GM23338 (cell line): ENCODE data around the gene GTF3C1. TPM values are rescaled to one million over a fixed set of nuclear protein-coding genes. Genes with fewer than 3 reads are reported as not detected.

Experiments
- ATAC-seq: fragments of 200-7000 bp; cut with Tn5 transposase; 3 replicates; pipeline ENCODE4 v1.9.1; 2020
- DNase-seq: peaks from one replicate; pipeline ENCODE4 v3.0.0-alpha.2; 2015; ENCODE audit warnings: low spot score
- H2AFZ ChIP-seq: fragments of 200-600 bp; sonication (generic); 2 replicates; pipeline ENCODE4 v1.8.0; 2016; ENCODE audit warnings: antibody characterized with exemption, mild to moderate bottlenecking, moderate library complexity
- H3F3A ChIP-seq: fragments of 200-600 bp; sonication (generic); replicated peaks from 2 replicates; pipeline ENCODE4 v1.8.0; 2017; ENCODE audit warnings: antibody characterized with exemption, mixed run types, low read depth
- H3K27ac ChIP-seq: fragments of 200-600 bp; sonication (generic); 2 replicates; pipeline ENCODE4 v1.6.1; 2016; ENCODE audit warnings: low read depth
- H3K27me3 ChIP-seq: fragments of 200-600 bp; sonication (generic); 2 replicates; pipeline ENCODE4 v1.8.0; 2016; ENCODE audit warnings: mild to moderate bottlenecking, mixed run types, moderate library complexity; ENCODE audit not compliant: insufficient read depth
- H3K36me3 ChIP-seq: fragments of 200-600 bp; sonication (generic); 2 replicates; pipeline ENCODE4 v1.8.0; 2016; ENCODE audit warnings: mild to moderate bottlenecking; ENCODE audit not compliant: insufficient read depth
- H3K4me1 ChIP-seq: fragments of 200-600 bp; sonication (generic); 2 replicates; pipeline ENCODE4 v1.8.0; 2016; ENCODE audit warnings: mild to moderate bottlenecking, moderate library complexity; ENCODE audit not compliant: insufficient read depth
- H3K4me2 ChIP-seq: fragments of 200-600 bp; sonication (generic); 2 replicates; pipeline ENCODE4 v1.7.1; 2017; ENCODE audit warnings: mixed run types
- H3K4me3 ChIP-seq: fragments of 200-600 bp; sonication (generic); 2 replicates; pipeline ENCODE4 v1.6.1; 2016; ENCODE audit warnings: mixed run types
- H3K79me2 ChIP-seq: fragments of 200-600 bp; sonication (generic); replicated peaks from 2 replicates; pipeline ENCODE4 v1.8.0; 2017; ENCODE audit warnings: mild to moderate bottlenecking; ENCODE audit not compliant: insufficient read depth
- H3K9me2 ChIP-seq: fragments of 200-600 bp; sonication (generic); 2 replicates; pipeline ENCODE4 v1.8.0; 2017; ENCODE audit not compliant: insufficient read depth
- H4K20me1 ChIP-seq: fragments of 200-600 bp; sonication (generic); replicated peaks from 2 replicates; pipeline ENCODE4 v1.8.0; 2017; ENCODE audit warnings: mild to moderate bottlenecking; ENCODE audit not compliant: insufficient read depth
- H3K27ac Mint-ChIP-seq: 2 replicates; pipeline ENCODE4 v1.8.0; 2020; ENCODE audit warnings: inconsistent platforms, mild to moderate bottlenecking, moderate library complexity, mixed read lengths
- H3K27me3 Mint-ChIP-seq: 3 replicates; pipeline ENCODE4 v1.8.0; 2022; ENCODE audit warnings: low read depth, mild to moderate bottlenecking, moderate library complexity, mixed read lengths, inconsistent platforms; ENCODE audit not compliant: insufficient read depth, poor library complexity
- H3K36me3 Mint-ChIP-seq: 3 replicates; pipeline ENCODE4 v1.8.0; 2021; ENCODE audit warnings: low read depth, mild to moderate bottlenecking, inconsistent platforms, moderate library complexity, mixed read lengths
- H3K4me1 Mint-ChIP-seq: 3 replicates; pipeline ENCODE4 v1.8.0; 2020; ENCODE audit warnings: mild to moderate bottlenecking, inconsistent platforms, mixed read lengths
- H3K4me3 Mint-ChIP-seq: 3 replicates; pipeline ENCODE4 v1.8.0; 2021; ENCODE audit warnings: moderate library complexity, mild to moderate bottlenecking, inconsistent platforms, mixed read lengths
- H3K9me3 Mint-ChIP-seq: 3 replicates; pipeline ENCODE4 v1.8.0; 2020; ENCODE audit warnings: moderate library complexity, mild to moderate bottlenecking, inconsistent platforms, mixed read lengths
- CREB1 ChIP-seq: fragments of 250-450 bp; sonication (Bioruptor Pico); IDR thresholded peaks from 2 replicates; pipeline ENCODE4 v1.5.0; 2020; ENCODE audit warnings: low read depth, mild to moderate bottlenecking, moderate library complexity
- ETS1 ChIP-seq: IDR thresholded peaks from 2 replicates; pipeline ENCODE4 v1.6.1; 2016; ENCODE audit warnings: antibody characterized with exemption
- EZH2 ChIP-seq: fragments of 200-600 bp; sonication (generic); IDR thresholded peaks from one replicate; pipeline ENCODE4 v1.8.0; 2017; ENCODE audit warnings: antibody characterized with exemption, mild to moderate bottlenecking, low read depth; ENCODE audit not compliant: unreplicated experiment
- EZH2phosphoT487 ChIP-seq: fragments of 200-600 bp; sonication (generic); IDR thresholded peaks from one replicate; pipeline ENCODE4 v1.8.1; 2018; ENCODE audit warnings: antibody characterized with exemption; ENCODE audit not compliant: unreplicated experiment
- JUNB ChIP-seq: IDR thresholded peaks from one replicate; pipeline ENCODE4 v1.6.1; 2016; ENCODE audit warnings: antibody characterized with exemption; ENCODE audit not compliant: unreplicated experiment
- NANOG ChIP-seq: IDR thresholded peaks from 2 replicates; pipeline ENCODE4 v1.6.1; 2016; ENCODE audit warnings: antibody characterized with exemption, borderline replicate concordance
- STAT1 ChIP-seq: IDR thresholded peaks from one replicate; pipeline ENCODE4 v1.6.1; 2016; ENCODE audit warnings: antibody characterized with exemption; ENCODE audit not compliant: unreplicated experiment
- ZNF331 ChIP-seq: fragments of 250-450 bp; sonication (Bioruptor Pico); IDR thresholded peaks from 2 replicates; pipeline ENCODE4 v1.5.0; 2020; ENCODE audit warnings: low read depth, mild to moderate bottlenecking, moderate library complexity
- ZNF462 ChIP-seq: fragments of 250-450 bp; sonication (Bioruptor Pico); IDR thresholded peaks from 2 replicates; pipeline ENCODE4 v1.5.0; 2020; ENCODE audit warnings: mild to moderate bottlenecking, moderate library complexity
- polyA plus RNA-seq: library from polyadenylated mRNA; unstranded; fragments of >200 nt; fragmentation: Nextera tagmentation; extraction: Ambion mirVana; gene quantifications from 2 replicates; pipeline ENCODE4 v1.2.1, GENCODE V29; 2016
- total RNA-seq: library from RNA; depleted of rRNA; stranded (reverse); fragments of >200 nt; shearing (Covaris generic); gene quantifications from 2 replicates; pipeline ENCODE4 v1.2.3, GENCODE V29; 2014
- TF ChIP-seq, protein P1 (sequence below): IDR thresholded peaks from one replicate; pipeline ENCODE4 v1.6.1; 2018; ENCODE audit warnings: antibody characterized with exemption; ENCODE audit not compliant: unreplicated experiment
- TF ChIP-seq, protein P2 (sequence below), 2 experiments: fragments of 200-600 bp in 1 of 2; sonication (generic) in 1 of 2; conservative IDR thresholded peaks; 2 replicates each; pipeline versions ENCODE4 v1.5.1 to v1.6.1; 2016 to 2017; ENCODE audit warnings: antibody characterized with exemption in 2 of 2, low read depth in 2 of 2, mild to moderate bottlenecking in 2 of 2, moderate library complexity in 1 of 2

GTF3C1 gene
- total and polyA plus RNA-seq, 2 experiments from 2014 or later, result 78.5 to 138 TPM

DNA sequence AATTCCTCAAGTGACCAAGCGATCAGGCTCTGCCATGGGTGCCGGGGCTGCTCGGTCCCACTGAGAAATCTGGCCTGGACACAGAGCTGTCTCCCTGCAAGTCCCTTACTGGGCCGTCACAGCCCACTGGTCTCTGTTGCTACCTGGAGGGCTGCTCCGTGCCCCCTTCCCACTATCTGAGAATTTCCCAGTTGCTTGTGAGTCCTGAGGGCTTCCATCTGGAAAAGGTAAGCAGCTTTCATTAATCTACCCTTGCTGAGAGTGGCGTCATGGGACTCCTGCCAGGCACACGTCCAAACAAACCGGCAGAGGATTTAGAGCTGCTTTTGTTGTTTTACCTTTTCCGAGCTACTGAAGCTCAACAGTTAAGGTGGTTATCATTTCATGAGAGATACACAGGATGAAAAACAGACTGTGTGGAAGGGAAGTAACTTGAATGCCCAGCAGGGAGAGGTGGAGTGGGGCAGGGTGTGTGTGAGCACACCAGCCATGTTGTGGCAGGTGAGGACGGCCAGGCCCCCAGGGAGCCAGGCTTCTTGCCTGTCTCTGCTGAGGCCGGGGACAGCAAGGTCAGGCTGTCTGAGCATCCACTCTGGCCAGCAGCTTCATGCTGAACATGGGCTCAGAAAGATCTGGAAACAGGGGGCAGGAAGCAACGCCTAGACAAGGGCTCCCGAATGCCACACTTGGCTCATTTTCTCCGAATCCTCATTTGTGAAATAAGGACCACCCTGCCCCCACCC lies 50.6 kb downstream of the GTF3C1 start:
- Histone ChIP-seq H3K4me1 (no peaks in the 10 kb centered on the region), H3K27me3 (no peaks in the 10 kb centered on the region), H3K36me3 (peaks cover 56% of the 10 kb centered on the region), H2AFZ (no peak overlapping the region), H3K9me2 (no peaks in the 10 kb centered on the region), H3K79me2 (no peaks in the 10 kb centered on the region), H4K20me1 (peaks cover 16% of the 10 kb centered on the region), H3F3A (no peaks in the 10 kb centered on the region), H3K4me3 (no peak overlapping the region), H3K27ac (no peak overlapping the region), H3K4me2 (no peak overlapping the region)
- H3K4me1 Mint-ChIP-seq, result no peaks in the 10 kb centered on the region
- H3K4me3 Mint-ChIP-seq, result no peak overlapping the region
- no peak overlapping the region; the same call in 1 of the 2 replicates for H3K27ac Mint-ChIP-seq
- H3K27me3 Mint-ChIP-seq, result no peaks in the 10 kb centered on the region
- no peak for DNase-seq
- TF ChIP-seq EZH2 (no peak), ZNF331 (CRISPR knock-in tag) (no peak), CREB1 (no peak), EZH2phosphoT487 (no peak), JUNB (no peak), NANOG (no peak), ZNF462 (CRISPR knock-in tag) (no peak), ETS1 (no peak), STAT1 (no peak)
- TF ChIP-seq, protein P1, sequence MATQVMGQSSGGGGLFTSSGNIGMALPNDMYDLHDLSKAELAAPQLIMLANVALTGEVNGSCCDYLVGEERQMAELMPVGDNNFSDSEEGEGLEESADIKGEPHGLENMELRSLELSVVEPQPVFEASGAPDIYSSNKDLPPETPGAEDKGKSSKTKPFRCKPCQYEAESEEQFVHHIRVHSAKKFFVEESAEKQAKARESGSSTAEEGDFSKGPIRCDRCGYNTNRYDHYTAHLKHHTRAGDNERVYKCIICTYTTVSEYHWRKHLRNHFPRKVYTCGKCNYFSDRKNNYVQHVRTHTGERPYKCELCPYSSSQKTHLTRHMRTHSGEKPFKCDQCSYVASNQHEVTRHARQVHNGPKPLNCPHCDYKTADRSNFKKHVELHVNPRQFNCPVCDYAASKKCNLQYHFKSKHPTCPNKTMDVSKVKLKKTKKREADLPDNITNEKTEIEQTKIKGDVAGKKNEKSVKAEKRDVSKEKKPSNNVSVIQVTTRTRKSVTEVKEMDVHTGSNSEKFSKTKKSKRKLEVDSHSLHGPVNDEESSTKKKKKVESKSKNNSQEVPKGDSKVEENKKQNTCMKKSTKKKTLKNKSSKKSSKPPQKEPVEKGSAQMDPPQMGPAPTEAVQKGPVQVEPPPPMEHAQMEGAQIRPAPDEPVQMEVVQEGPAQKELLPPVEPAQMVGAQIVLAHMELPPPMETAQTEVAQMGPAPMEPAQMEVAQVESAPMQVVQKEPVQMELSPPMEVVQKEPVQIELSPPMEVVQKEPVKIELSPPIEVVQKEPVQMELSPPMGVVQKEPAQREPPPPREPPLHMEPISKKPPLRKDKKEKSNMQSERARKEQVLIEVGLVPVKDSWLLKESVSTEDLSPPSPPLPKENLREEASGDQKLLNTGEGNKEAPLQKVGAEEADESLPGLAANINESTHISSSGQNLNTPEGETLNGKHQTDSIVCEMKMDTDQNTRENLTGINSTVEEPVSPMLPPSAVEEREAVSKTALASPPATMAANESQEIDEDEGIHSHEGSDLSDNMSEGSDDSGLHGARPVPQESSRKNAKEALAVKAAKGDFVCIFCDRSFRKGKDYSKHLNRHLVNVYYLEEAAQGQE, result no peak
- TF ChIP-seq, protein P2, sequence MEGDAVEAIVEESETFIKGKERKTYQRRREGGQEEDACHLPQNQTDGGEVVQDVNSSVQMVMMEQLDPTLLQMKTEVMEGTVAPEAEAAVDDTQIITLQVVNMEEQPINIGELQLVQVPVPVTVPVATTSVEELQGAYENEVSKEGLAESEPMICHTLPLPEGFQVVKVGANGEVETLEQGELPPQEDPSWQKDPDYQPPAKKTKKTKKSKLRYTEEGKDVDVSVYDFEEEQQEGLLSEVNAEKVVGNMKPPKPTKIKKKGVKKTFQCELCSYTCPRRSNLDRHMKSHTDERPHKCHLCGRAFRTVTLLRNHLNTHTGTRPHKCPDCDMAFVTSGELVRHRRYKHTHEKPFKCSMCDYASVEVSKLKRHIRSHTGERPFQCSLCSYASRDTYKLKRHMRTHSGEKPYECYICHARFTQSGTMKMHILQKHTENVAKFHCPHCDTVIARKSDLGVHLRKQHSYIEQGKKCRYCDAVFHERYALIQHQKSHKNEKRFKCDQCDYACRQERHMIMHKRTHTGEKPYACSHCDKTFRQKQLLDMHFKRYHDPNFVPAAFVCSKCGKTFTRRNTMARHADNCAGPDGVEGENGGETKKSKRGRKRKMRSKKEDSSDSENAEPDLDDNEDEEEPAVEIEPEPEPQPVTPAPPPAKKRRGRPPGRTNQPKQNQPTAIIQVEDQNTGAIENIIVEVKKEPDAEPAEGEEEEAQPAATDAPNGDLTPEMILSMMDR (conservative IDR thresholded peaks at IDR 0.05; ENCODE audit: low read depth in 2 of 2), result no peak
- H3K9me3 Mint-ChIP-seq, result no peaks in the 10 kb centered on the region
- H3K36me3 Mint-ChIP-seq, result peaks cover 92% of the 10 kb centered on the region
- ATAC-seq, result no peak
